Measurements from ENCODE around the gene ZNF23.

Gene ZNF23

GRCh38 chr16:71425746-71426068, 36.3 kb downstream of the ZNF23 start:
- no peak for DNase-seq

GRCh38 chr16:71424626-71425025, 37.4 kb downstream of the ZNF23 start:
- DNase-seq: no peak

GRCh38 chr16:71423865-71424264, 38.2 kb downstream of the ZNF23 start:
- no peak for DNase-seq

- DNase-seq: no peak
These were observed 39.0 kb downstream of the ZNF23 start for GRCh38 chr16:71423016-71423415.

GRCh38 chr16:71421911-71422310, 40.1 kb downstream of the ZNF23 start:
- peak; percentile 58 for DNase-seq

GRCh38 chr16:71414038-71414437, 48.0 kb downstream of the ZNF23 start:
- DNase-seq: no peak

GRCh38 chr16:71413341-71413740, 48.7 kb downstream of the ZNF23 start:
- no peak for DNase-seq

GRCh38 chr16:71412270-71413160, 49.5 kb downstream of the ZNF23 start:
- peak; percentile 74 for DNase-seq

GRCh38 chr16:71410146-71410545, 51.9 kb downstream of the ZNF23 start:
- DNase-seq: no peak

GRCh38 chr16:71409011-71409775, 52.9 kb downstream of the ZNF23 start:
- DNase-seq: no peak

- DNase-seq: no peak
These were observed 53.5 kb downstream of the ZNF23 start for GRCh38 chr16:71408536-71408935.

GRCh38 chr16:71407731-71408130, 54.3 kb downstream of the ZNF23 start:
- no peak for DNase-seq

GRCh38 chr16:71406724-71407123, 55.3 kb downstream of the ZNF23 start:
- no peak for DNase-seq

- no peak for DNase-seq
These were observed 55.7 kb downstream of the ZNF23 start for GRCh38 chr16:71406316-71406715.

GRCh38 chr16:71404364-71404763, 57.7 kb downstream of the ZNF23 start:
- no peak for DNase-seq

GRCh38 chr16:71402674-71403073, 59.4 kb downstream of the ZNF23 start:
- no peak for DNase-seq

GRCh38 chr16:71402007-71402406, 60.0 kb downstream of the ZNF23 start:
- no peak for DNase-seq

GRCh38 chr16:71399801-71400563, 62.1 kb downstream of the ZNF23 start:
- DNase-seq: no peak
